Liver (tissue), 9 donors: ENCODE results near the gene TMED10. TPM values are rescaled to one million over a fixed set of nuclear protein-coding genes. Genes with fewer than 3 reads are reported as not detected.

Source experiments
- DNase-seq: peaks from one replicate; pipeline ENCODE4 v3.0.0-alpha.2; 2017; ENCODE audit warnings: low spot score
- H3K27ac ChIP-seq, 2 donors: one replicate each; pipeline ENCODE4 v1.7.0; 2013; ENCODE audit warnings: inconsistent platforms in 2 of 2, low read length in 2 of 2, control low read depth in 1 of 2, low read depth in 1 of 2, mild to moderate bottlenecking in 1 of 2
- H3K27me3 ChIP-seq, 4 donors: one replicate each; pipeline versions ENCODE4 v1.6.1 to v1.7.0; 2013; ENCODE audit warnings: low read length in 3 of 4, inconsistent platforms in 1 of 4, mild to moderate bottlenecking in 1 of 4, moderate library complexity in 1 of 4; ENCODE audit not compliant: control insufficient read depth in 4 of 4, insufficient read depth in 4 of 4
- H3K36me3 ChIP-seq, 4 donors: one replicate each; pipeline versions ENCODE4 v1.6.1 to v1.7.0; 2013; ENCODE audit warnings: low read length in 3 of 4, mild to moderate bottlenecking in 3 of 4, low read depth in 1 of 4, moderate library complexity in 1 of 4; ENCODE audit not compliant: control insufficient read depth in 4 of 4, insufficient read depth in 3 of 4
- H3K4me1 ChIP-seq, 4 donors: one replicate each; pipeline versions ENCODE4 v1.6.1 to v1.7.0; 2013; ENCODE audit warnings: low read length in 3 of 4, mild to moderate bottlenecking in 3 of 4, moderate library complexity in 1 of 4; ENCODE audit not compliant: control insufficient read depth in 4 of 4, insufficient read depth in 4 of 4
- H3K4me3 ChIP-seq, 3 donors: one replicate each; pipeline versions ENCODE4 v1.6.1 to v1.7.0; 2013; ENCODE audit warnings: low read length in 3 of 3, control low read depth in 1 of 3, low read depth in 1 of 3, mild to moderate bottlenecking in 1 of 3
- H3K9ac ChIP-seq, 2 donors: one replicate each; pipeline ENCODE4 v1.7.0; 2013; ENCODE audit warnings: low read length in 2 of 2, mild to moderate bottlenecking in 2 of 2, moderate library complexity in 2 of 2, control low read depth in 1 of 2, low read depth in 1 of 2
- H3K9me3 ChIP-seq, 4 donors: one replicate each; pipeline versions ENCODE4 v1.6.1 to v1.7.0; 2013; ENCODE audit warnings: low read length in 3 of 4; ENCODE audit not compliant: control insufficient read depth in 4 of 4
- CTCF ChIP-seq: fragments of 150-350 bp; IDR thresholded peaks from 2 replicates; pipeline ENCODE4 v1.5.1; 2017; ENCODE audit warnings: improper control_type of control experiment, low read depth, low read length; ENCODE audit not compliant: missing input control
- FOXA2 ChIP-seq: IDR thresholded peaks from 2 replicates; pipeline ENCODE4 v1.6.1; 2016; ENCODE audit warnings: antibody characterized with exemption
- GABPA ChIP-seq, 2 donors: IDR thresholded peaks in 1 of 2; conservative IDR thresholded peaks in 1 of 2; 2 replicates each; pipeline ENCODE4 v1.6.1; 2016; ENCODE audit warnings: antibody characterized with exemption in 2 of 2, mild to moderate bottlenecking in 1 of 2, moderate library complexity in 1 of 2
- HNF4G ChIP-seq: IDR thresholded peaks from 2 replicates; pipeline ENCODE4 v1.6.1; 2016; ENCODE audit warnings: antibody characterized with exemption
- JUND ChIP-seq, 2 donors: IDR thresholded peaks; 2 replicates each; pipeline ENCODE4 v1.6.1; 2016; ENCODE audit warnings: antibody characterized with exemption in 2 of 2
- MAX ChIP-seq: IDR thresholded peaks from 2 replicates; pipeline ENCODE4 v1.6.1; 2016; ENCODE audit warnings: antibody characterized with exemption
- NR2F2 ChIP-seq: IDR thresholded peaks from 2 replicates; pipeline ENCODE4 v1.6.1; 2016; ENCODE audit warnings: antibody characterized with exemption
- RAD21 ChIP-seq, 2 donors: IDR thresholded peaks; 2 replicates each; pipeline ENCODE4 v1.6.1; 2016; ENCODE audit warnings: antibody characterized with exemption in 2 of 2, mild to moderate bottlenecking in 2 of 2
- REST ChIP-seq: IDR thresholded peaks from 2 replicates; pipeline ENCODE4 v1.6.1; 2016; ENCODE audit warnings: antibody characterized with exemption, mild to moderate bottlenecking
- RXRA ChIP-seq, 2 donors: IDR thresholded peaks; 2 replicates each; pipeline ENCODE4 v1.6.1; 2017 to 2018; ENCODE audit warnings: antibody characterized with exemption in 2 of 2, mild to moderate bottlenecking in 1 of 2
- SP1 ChIP-seq: IDR thresholded peaks from 2 replicates; pipeline ENCODE4 v1.6.1; 2018; ENCODE audit warnings: antibody characterized with exemption, mild to moderate bottlenecking
- TAF1 ChIP-seq: conservative IDR thresholded peaks from 2 replicates; pipeline ENCODE4 v1.6.1; 2016; ENCODE audit warnings: antibody characterized with exemption, mild to moderate bottlenecking
- YY1 ChIP-seq: IDR thresholded peaks from 2 replicates; pipeline ENCODE4 v1.6.1; 2016; ENCODE audit warnings: antibody characterized with exemption, mild to moderate bottlenecking
- ZBTB33 ChIP-seq: IDR thresholded peaks from 2 replicates; pipeline ENCODE4 v1.6.1; 2016; ENCODE audit warnings: antibody characterized with exemption
- WGBS: extraction: QIAGEN DNeasy Blood & Tissue Kit; methylation state at CpG from one replicate; pipeline ENCODE4 v1.1.7; 2013; 5-methylcytosine and 5-hydroxymethylcytosine counted together
- polyA plus RNA-seq, 2 donors: library from polyadenylated mRNA; stranded (reverse) in 1 of 2; unstranded in 1 of 2; fragments of 200-250 nt in 1 of 2; fragments of >200 nt in 1 of 2; fragmentation: Nextera tagmentation in 1 of 2; extraction: Ambion mirVana in 1 of 2; gene quantifications; one replicate each; pipeline versions ENCODE4 v1.2.1 to v1.2.3, GENCODE V29; 2013 to 2015
- total RNA-seq, 2 donors: library from RNA; depleted of rRNA; stranded (reverse); fragments of >200 nt; gene quantifications; one replicate each; pipeline ENCODE4 v1.2.3, GENCODE V29; 2014
- donor health status: healthy.
- donor health status: healthy.
- donor health status: healthy.
- donor health status: healthy.
- donor health status: healthy.

The TMED10 gene
- total and polyA plus RNA-seq, 4 donors = 167 to 349 (median 252) TPM

- TF ChIP-seq ZBTB33 = no peak
- TF ChIP-seq TAF1 = no peak
- TF ChIP-seq GABPA (IDR thresholded peaks at IDR 0.05 in 1 of 2, conservative IDR thresholded peaks at IDR 0.05 in 1 of 2) = no peak
- no peak for TF ChIP-seq CTCF
- no peak for TF ChIP-seq RXRA (IDR thresholded peaks at IDR 0.05)
- TF ChIP-seq NR2F2 = no peak
- no peak for TF ChIP-seq RAD21 (IDR thresholded peaks at IDR 0.05)
- TF ChIP-seq MAX = no peak
- WGBS = 65% methylated on average over 8 of the region's 8 CpGs
- Histone ChIP-seq H3K4me1 (peaks cover 2 to 14% (median 5%) of the 10 kb centered on the region in 4 donors), H3K27ac (no peak overlapping the region), H3K9me3 (no peaks in the 10 kb centered on the region), H3K4me3 (no peak overlapping the region), H3K27me3 (no peaks in the 10 kb centered on the region), H3K36me3 (no peaks in the 10 kb centered on the region), H3K9ac (no peak overlapping the region)
- no peak for DNase-seq
These were observed 10.6 kb downstream of the TMED10 start for GRCh38 chr14:75165586-75166391.

- H3K9ac ChIP-seq = no peak overlapping the region
- H3K9me3 ChIP-seq = no peaks in the 10 kb centered on the region
- H3K36me3 ChIP-seq = no peaks in the 10 kb centered on the region
- 92% methylated on average over 1 of the region's 1 CpG for WGBS
- H3K4me1 ChIP-seq = peaks cover 3 to 14% (median 10%) of the 10 kb centered on the region in 4 donors
- DNase-seq = no peak
- no peak overlapping the region for H3K4me3 ChIP-seq
- TF ChIP-seq GABPA (IDR thresholded peaks at IDR 0.05 in 1 of 2, conservative IDR thresholded peaks at IDR 0.05 in 1 of 2) = no peak
- no peak for TF ChIP-seq FOXA2
- no peak for TF ChIP-seq RXRA (IDR thresholded peaks at IDR 0.05)
- no peak for TF ChIP-seq ZBTB33
- no peak overlapping the region for H3K27ac ChIP-seq
- no peaks in the 10 kb centered on the region for H3K27me3 ChIP-seq
These were observed 11.6 kb downstream of the TMED10 start for GRCh38 chr14:75164809-75165208.

GRCh38 chr14:75163677-75164076 is 12.7 kb downstream of the TMED10 start:
- H3K9ac ChIP-seq = no peak overlapping the region
- peaks cover 11 to 20% (median 14%) of the 10 kb centered on the region in 4 donors for H3K4me1 ChIP-seq
- H3K9me3 ChIP-seq = no peaks in the 10 kb centered on the region
- no peak overlapping the region for H3K27ac ChIP-seq
- no peaks in the 10 kb centered on the region for H3K36me3 ChIP-seq
- 88% methylated on average over 2 of the region's 2 CpGs for WGBS
- no peaks in the 10 kb centered on the region for H3K27me3 ChIP-seq
- H3K4me3 ChIP-seq = no peak overlapping the region
- DNase-seq = no peak
- TF ChIP-seq REST = no peak
- no peak for TF ChIP-seq FOXA2
- no peak for TF ChIP-seq HNF4G
- TF ChIP-seq SP1 = no peak
- no peak for TF ChIP-seq RAD21 (IDR thresholded peaks at IDR 0.05)
- TF ChIP-seq CTCF = no peak
- no peak for TF ChIP-seq YY1
- no peak for TF ChIP-seq NR2F2
- no peak for TF ChIP-seq JUND (IDR thresholded peaks at IDR 0.05)
